Retina (tissue), 1 donor: ENCODE results near the gene EPS8L1.
A peak's percentile ranks its signal among the peaks of the same experiment; 100 is the strongest.
"Not testable (repeated sequence)": the region's sequence is repeated elsewhere in the genome, so short reads cannot be mapped to it uniquely, and the experiment has no call there.

Experiments
- DNase-seq: peaks from one replicate; pipeline ENCODE4 v3.0.0-alpha.2; 2016

EPS8L1 gene

DNA sequence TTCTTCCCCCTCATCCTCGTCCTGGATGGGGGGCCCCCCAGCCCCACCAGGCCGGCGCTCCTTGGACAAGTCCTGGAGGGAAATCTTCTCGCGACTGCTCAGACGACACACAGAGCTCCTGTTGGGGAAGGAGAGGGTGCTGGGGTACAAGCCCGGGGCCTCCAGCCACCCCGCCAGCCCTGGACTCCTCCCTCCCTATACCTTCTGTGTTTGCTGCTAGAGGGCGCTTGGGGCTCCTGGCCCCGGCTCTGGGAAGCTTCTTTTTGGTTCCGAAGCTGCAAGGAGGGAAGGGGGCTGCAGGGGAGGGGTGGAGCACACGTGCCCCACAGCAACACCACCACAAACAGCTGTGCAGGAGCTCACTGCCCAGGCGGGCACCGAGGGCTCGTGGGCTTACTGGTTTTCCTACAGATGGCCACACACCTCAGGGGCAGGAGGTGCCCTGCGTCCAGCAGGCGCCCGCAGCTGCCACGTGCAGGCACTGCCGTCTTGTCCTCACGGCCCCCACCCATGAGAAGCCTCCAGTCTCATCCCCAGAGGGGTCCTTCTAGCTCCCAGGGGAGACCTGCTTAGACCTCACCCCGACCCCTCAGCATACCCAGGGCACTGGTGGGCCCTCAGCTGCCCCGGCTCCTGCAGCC lies 20.5 kb downstream of the EPS8L1 start:
- DNase-seq, result no peak

DNA sequence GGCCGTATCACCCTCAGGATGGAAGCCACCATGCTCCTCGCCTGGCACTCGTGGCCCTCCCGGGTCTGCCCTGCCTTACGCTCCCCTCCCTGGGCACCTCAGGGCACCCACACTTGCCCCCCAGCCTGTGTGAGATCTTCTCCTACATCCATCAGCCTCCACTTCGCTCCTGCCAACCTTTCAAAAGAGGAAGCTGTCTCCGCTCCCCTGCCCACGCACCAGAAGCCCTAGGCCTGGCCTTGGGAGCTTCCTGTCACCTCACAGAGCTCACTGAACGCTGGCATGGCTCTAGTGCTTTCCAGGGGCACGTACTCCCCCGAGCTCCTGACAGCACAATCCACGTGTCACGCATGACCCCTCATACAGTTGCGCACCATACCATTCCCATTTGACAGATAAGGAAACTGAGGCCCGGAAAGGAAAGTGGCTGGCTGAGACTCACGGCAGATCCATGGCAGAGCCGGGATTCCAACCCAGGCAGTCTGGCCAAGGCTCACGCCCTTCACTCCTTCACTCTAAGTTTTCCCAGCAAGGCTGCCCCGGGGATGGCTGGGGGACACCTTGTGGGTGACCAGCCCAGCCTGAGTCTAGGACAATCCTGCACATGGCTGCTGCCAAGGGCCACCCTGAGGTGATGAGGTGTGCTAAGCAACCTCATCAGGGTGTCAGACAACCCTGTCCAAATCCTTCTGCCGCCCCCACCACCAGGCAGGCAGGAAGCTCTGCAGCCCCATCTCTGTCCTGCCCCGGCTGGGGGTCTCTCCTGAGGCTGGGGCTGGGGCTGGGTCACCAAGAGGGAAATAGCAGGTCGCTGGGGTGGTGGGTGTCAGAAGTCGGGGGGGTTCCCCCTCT lies 22.4 kb downstream of the EPS8L1 start:
- no peak for DNase-seq

DNA sequence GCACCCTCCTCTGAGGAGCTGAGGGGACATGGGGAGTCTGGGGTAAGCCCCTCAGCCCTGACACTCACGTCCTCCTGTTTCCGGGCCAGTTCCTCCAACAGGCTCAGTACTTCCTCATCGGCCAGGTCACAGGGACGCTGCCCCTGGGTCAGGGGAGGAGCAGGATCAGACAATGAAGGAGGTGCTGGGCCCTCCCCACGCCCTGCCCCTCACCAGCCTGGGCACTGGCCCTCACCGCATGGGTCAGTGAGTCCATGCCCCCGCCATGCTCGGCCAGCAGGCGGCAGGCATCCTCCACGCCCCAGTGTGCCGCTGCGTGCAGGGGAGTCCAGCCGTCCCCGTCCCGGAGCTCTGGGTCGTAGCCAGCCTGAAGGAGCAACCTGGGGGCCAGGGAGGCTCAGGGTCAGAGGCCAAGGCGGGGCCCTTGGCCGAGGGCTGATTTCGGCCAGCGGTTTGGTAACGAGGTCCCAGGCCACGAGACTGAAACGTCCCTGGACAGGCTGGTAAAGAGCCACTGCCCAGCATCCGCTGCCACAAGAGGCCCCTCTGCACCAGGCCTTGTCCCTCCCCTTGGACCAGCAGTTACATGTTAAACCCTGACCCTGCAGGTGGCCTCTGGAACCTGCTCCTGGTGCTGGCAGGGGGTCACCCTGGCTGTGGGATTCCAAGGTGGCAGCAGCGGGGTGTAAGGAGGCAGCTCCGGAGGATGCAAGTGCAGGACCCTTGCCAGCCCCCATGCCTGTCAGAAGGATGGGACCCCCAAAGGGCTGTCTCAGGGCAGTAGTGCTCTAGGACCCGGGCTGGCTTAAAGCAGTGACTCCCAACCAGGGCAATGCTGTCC lies 23.3 kb downstream of the EPS8L1 start:
- DNase-seq, result no peak

DNA sequence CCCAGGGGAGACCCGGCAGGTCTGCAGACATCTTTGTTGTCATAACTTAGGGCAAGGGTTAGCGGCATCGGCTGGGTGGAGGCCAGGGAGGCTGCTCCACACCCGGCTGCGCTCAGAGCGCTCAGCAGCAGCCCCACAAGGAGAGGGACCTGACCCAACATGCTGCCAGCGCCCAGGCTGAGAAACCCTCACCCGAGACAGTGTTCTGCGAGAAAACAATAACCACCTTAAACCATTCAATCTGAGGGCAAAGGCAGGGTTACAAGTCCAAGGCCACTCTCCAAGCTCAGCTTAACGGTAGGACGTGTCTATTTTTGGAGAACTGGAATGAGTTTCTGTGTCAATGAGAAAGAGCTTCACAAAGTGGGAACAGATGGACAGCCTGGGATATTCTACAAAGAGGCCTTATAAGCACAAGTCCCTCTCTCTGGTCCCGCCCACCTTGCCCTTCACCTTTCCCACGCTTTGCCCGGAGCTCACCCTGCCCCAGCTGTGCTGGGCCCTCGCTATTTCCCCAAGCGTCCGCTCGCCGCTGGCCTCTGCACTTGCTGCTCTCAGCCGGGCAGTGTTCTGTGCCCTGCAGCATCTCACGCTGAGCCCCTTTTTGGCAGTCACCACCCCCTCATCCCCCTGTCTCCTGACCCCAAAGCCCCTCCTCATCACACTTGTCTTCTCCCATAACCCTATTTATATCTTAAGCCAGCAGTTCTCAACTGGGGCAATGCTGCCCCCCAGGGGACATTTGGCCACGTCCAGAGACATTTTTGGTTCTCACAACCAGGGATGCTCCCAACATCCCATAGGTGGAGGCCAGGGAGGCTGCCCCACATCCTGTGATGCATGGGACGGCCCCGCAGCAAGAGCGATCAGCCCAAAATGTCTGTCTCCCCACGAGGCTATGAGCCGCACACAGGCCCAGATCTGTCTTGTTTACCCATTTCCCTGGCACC lies 24.2 kb downstream of the EPS8L1 start:
- no peak for DNase-seq

DNA sequence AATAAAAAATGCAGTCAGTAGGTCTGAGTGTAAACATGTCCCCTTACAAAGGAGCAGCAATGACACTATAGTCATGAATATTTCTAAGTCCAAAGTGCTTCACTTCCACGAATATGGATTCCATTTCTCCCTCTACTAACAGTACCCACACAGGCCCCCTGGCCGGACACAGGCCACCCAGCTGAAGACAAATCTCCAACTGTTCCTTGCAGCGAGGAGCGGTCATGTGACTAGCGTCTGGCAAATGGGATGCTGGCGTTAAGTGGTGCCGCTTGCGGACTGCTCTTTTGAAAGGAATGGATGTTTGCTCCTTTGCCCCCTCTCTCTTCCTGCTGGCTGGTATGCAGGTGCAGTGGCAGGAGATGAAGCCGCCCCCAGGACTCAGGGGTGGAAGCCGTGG lies 25.6 kb downstream of the EPS8L1 start:
- no peak for DNase-seq

DNA sequence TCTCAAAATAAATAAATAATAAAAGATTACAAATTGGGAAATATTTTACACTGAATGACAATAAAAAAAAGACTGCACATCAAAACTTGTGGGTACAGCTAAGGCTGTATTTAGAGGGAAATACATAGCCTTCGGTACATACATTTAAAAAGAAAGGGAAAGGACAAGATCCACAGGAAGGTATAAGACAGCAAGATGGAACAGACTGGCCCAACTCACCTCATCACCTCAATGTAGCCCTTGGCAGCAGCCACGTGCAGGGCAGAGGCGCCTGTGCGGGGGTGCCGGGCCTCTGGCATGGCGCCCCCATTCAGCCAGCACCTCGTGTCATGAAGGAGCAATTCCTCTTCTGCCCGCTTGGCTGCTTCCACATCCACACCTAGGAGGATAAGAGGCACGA lies 27.5 kb downstream of the EPS8L1 start:
- DNase-seq, result no peak

DNA sequence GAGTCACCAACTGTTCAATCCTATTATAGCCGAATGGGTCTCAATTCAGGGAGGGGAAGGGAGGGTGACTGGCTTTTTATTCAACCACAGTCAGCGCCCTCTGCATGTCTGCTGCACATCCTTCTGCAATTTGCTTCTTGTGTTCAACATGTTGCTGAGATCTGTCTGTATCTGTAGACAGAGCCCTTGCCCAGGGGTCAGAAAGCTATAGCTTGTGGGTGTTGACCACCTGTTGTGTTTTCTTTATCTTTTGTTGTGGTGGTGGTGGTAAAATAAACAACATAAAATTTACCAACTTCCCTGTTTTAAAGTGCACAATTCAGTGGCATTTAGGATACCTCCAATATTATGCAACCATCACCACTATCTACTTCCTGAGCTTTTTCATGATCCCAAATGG lies 29.6 kb downstream of the EPS8L1 start:
- DNase-seq, result no peak

DNA sequence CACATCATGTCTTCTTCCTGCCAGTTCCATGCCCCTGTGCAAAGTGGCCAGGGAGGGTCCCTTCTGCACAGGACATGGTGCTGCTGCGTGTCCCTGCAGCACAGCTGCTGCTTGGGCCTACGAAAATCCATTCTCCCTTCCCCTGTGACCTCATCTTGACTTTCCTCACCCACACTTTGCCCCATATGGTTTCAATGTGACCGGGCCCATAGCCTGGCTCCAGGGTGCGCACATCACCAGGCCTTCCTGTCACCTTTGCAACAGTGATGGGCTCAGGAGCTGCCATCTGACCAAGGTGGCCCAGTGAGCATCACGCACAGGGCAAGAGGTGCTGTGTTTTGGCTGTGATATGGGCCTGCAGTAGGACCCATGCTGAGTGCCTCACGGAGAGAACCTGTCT lies 30.9 kb downstream of the EPS8L1 start:
- DNase-seq, result no peak

DNA sequence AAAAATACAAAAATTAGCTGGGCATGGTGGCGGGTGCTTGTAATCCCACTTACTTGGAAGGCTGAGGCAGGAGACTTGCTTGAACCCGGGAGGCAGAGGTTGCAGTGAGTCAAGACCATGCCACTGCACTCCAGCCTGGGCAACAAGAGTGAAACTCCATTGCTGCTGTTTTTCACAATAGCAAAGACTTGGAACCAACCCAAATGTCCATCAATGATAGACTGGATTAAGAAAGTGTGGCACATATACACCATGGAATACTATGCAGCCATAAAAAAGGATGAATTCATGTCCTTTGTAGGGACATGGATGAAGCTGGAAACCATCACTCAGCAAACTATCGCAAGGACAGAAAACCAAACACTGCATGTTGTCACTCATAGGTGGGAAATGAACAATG lies 31.6 kb downstream of the EPS8L1 start:
- DNase-seq, result not testable (repeated sequence)

DNA sequence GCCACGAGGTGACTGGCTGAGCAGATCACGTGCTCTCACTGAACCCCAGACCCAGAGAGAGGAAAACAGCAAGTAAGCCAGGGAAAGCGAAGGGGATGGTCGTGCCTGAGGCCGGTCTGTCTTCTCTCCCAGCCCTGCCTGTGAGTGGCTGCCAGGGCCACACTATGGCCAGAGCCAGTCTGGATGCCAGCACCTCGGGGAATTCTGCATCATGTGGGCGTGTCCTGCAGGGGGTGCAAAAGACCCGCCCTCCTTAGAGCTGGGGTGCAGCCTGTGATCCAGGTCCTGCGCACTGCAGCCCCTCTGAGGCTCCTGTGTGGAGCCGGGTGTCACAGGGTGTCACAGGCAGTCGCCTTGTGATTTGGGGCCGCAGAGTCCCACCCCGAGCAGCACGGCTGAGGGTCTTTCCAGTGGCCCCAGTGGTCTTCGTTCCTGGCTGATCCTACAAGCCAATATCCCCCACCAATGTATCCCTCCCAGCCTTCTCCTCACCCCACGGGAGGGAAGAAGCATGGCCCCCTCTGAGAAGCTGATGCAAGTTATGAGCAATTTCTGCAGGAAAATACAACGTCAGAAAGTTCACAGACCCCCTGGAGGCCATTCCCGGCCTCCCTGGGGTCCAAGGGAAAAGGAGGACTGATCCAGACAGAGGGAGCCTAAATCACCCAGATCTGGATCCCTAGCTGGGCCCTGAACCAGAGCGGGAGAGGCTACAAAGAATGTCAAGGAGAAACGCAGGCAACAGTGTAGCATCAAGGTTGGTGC lies 34.0 kb downstream of the EPS8L1 start:
- no peak for DNase-seq

DNA sequence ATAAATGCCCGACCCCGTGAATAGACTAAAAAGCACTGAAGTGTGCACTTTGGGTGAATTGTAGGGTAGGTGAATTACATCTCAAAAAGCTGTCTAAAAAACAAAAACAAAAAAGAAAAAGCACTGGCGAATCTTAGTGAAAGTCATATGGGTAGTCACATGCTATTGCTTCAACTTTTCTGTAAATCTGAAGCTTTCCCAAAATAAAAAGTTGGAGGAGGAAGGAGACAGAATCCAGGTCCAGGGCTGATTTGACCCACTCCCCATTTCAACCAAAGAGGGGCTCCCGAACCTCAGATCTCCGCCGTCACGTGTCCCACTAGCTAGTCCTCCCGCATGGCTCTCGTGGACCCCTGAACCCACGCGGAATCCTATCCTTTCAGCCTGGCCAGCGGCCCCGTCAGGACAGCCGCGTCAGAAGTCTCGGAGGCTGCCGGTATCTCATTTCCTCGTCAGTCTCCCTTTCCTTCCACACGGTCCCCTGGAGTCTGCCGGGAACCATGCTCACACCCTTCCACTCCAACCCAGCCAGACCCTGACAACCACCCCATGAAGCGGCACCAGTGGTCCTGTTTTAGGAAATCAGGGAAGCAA lies 35.7 kb downstream of the EPS8L1 start:
- DNase-seq, result no peak

DNA sequence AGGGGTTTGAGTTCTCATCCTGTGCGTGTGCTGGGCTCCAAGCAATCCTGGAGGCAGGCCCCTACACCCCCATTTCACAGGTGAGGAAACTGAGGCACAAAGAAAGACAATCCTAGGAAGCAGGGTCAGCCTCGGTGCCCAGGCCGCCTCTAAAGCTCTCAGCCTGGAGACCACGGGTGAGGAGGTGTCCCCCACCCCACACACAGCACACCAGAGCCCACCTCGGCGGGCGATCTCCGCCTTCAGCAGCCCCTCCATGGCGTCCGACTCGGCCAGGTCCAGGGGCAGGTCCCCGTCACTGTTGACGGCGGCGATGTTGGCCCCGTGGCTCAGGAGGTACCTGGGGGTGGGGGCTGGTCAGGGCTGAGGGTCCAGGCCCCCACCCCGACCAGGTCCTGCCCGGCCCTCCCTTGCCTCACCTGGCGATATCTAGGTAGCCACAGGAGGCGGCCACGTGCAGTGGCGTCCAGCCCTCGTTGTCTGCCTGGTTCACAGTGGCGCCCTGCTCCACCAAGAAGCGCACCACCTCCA lies 36.6 kb downstream of the EPS8L1 start:
- DNase-seq, result no peak

DNA sequence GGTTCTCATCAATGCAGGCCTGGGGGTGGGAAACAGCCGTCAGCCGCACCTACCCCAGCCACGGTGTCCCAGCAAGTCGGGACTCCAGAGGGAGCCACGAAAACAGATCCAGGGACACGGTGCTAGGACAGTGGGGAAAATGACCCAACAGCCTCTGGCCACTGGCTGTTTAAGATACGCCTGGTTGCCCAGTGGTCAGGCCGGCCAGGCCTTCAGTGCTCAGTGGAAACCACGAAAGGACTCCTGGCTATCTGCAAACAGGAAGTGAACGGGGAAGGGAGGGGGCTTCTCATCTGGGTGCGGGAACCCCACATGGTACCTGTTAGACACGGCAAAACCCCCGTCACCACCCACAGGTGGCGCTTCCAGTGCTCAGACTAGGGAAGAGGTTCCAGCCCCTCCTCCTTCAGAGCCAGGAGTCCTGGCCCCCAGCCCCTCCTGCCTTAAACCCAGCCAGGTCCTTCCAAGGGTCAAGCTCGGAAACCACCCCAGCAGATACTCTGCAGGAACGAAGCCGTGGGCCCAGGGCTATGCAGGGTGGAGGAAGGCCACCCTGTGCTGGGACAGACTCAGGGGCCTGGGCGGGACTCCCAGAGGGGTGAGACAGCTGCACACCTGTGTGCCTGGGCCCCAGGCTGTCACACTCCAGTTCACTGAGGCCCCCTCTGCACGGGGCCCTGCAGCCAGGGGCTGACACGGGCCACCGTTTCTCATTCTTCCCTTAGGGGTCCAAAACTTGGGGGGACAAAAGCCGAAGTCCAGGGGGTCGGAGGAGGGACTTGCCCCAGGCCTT lies 37.3 kb downstream of the EPS8L1 start:
- no peak for DNase-seq

DNA sequence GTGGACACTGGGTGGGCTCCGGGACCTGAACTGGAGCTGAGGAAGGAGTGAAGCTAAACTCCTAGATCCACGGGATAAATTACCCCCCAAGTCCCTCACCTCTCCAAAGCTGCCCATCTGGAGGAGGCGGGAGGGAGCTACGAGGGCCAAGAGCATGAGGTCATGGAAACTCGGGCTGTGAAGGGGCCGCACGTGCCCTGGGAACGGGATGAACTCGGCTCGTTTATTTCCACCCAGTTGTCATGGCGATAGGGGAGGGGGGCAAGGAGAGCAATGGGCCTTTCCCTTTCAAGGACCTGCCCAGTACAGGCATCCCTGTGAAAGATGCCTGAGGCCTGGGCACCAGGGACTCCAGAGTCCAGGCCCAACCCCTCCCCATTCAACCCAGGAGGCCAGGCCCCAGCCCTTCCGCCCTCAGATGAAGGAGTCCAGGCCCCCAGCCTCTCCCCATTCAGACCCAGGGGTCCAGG lies 37.9 kb downstream of the EPS8L1 start:
- peak; percentile 76 for DNase-seq

DNA sequence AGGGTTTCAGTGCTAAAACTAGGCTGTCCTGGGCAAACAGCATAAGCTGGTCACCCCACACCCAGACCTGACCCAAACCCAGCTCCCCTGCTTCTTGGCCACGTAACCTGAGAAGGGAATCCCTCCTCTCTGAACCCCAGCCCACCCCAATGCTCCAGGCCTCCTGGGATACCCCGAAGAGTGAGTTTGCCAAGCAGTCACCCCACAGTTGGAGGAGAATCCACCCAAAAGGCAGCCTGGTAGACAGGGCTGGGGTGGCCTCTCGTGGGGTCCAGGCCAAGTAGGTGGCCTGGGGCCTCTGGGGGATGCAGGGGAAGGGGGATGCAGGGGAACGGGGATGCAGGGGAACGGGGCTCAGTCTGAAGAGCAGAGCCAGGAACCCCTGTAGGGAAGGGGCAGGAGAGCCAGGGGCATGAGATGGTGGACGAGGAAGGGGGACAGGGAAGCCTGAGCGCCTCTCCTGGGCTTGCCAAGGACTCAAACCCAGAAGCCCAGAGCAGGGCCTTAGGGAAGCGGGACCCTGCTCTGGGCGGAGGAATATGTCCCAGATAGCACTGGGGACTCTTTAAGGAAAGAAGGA lies 39.0 kb downstream of the EPS8L1 start:
- DNase-seq, result no peak

DNA sequence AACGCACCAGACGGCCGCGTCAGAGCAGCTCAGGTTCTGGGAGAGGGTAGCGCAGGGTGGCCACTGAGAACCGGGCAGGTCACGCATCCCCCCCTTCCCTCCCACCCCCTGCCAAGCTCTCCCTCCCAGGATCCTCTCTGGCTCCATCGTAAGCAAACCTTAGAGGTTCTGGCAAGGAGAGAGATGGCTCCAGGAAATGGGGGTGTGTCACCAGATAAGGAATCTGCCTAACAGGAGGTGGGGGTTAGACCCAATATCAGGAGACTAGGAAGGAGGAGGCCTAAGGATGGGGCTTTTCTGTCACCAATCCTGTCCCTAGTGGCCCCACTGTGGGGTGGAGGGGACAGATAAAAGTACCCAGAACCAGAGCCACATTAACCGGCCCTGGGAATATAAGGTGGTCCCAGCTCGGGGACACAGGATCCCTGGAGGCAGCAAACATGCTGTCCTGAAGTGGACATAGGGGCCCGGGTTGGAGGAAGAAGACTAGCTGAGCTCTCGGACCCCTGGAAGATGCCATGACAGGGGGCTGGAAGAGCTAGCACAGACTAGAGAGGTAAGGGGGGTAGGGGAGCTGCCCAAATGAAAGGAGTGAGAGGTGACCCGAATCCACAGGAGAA lies 39.9 kb downstream of the EPS8L1 start:
- DNase-seq, result no peak

DNA sequence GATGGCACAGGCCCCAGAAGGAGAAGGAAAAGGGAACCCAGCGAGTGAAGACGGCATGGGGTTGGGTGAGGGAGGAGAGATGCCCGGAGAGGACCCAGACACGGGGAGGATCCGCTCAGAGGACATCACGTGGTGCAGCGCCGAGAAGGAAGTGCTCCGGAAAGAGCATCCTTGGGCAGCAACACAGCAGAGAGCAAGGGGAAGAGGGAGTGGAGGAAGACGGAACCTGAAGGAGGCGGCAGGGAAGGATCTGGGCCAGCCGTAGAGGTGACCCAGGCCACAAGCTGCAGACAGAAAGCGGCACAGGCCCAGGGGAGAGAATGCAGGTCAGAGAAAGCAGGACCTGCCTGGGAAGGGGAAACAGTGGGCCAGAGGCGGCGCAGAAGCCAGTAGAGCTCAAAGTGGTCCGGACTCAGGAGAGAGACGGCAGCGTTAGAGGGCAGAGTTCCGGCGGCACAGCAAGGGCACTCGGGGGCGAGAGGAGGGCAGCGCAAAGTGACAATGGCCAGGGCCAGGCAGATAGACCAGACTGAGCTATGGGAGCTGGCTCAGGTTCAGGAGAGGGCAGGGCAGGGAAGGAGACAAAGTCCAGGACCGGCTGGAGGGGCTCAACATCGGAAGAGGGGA lies 40.7 kb downstream of the EPS8L1 start:
- peak; percentile 54 for DNase-seq

DNA sequence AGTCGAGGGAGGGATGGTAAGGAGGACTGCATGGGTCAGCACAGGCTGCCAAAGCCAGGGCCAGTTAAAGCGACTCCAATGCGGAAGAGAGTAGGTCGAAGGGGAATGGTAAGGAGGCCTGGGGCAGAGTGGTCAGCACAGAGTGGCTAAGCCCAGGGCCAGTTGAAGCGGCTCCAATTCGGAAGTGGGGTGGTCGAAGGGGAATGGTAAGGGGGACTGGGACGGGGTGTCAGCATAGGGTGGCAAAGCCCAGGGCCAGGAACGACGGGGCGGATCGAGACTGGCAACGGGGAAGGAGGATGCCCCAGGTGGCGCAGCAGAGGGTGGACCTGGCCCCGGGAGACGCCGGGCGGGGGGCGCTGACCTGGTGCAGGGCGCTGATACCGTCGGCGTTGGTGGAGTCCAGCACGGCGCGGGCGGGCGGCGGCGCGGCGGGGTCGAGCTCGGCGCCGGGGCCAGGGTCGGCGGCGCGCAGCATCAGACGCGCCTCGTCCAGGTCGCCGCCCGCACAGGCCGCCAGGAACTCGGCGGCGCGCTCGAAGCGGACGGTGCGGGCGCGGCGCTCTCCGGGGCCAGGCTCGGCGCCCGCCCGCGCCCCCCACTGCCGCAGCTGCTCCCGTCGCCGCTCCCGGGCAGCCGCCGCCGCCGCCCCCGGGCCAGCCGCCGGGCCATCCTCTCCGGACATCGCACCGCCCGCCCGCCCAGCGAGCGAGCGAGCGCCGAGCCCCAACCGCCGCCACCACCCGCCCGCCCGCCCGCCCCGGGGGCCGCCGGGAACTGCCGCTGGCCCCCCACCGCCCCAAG lies 41.4 kb downstream of the EPS8L1 start, which contains the start of gene PPP1R12C:
TSS of gene PPP1R12C (minus strand) at position 779 of the 804 bp plus-strand sequence. CDS start at position 685, 94 bp downstream.
- peak; percentile 52 for DNase-seq
